CD4-positive, alpha-beta T cell treated with Interferon alpha-2 for 1 hour (primary cell): ENCODE measurements around the gene PM20D2.
A peak's percentile ranks its signal among the peaks of the same experiment; 100 is the strongest.

ENCODE experiments used
- DNase-seq, 2 donors: peaks; one replicate each; pipeline ENCODE4 v3.0.0-alpha.2; 2020 to 2022

The PM20D2 gene

GRCh38 chr6:89145091-89145955, 532 bp upstream of the PM20D2 start:
- DNase-seq, result peak; percentile 51 to 69

- DNase-seq, result no peak
Observed at GRCh38 chr6:89146718-89147700, 1.2 kb downstream of the PM20D2 start.

GRCh38 chr6:89148016-89148750, 2.3 kb downstream of the PM20D2 start:
- DNase-seq, result no peak

GRCh38 chr6:89154131-89154530, 8.3 kb downstream of the PM20D2 start:
- DNase-seq, result no peak

- DNase-seq, result no peak
Observed at GRCh38 chr6:89160331-89161092, 14.7 kb downstream of the PM20D2 start.

- DNase-seq, result no peak
Observed at GRCh38 chr6:89161326-89162046, 15.6 kb downstream of the PM20D2 start.

GRCh38 chr6:89162047-89162371, 16.2 kb downstream of the PM20D2 start:
- DNase-seq, result no peak

GRCh38 chr6:89172131-89172530, 26.3 kb downstream of the PM20D2 start:
- DNase-seq, result no peak

- no peak for DNase-seq
Observed at GRCh38 chr6:89173634-89174033, 27.8 kb downstream of the PM20D2 start.

- no peak for DNase-seq
Observed at GRCh38 chr6:89180112-89180511, 34.3 kb downstream of the PM20D2 start.

- no peak for DNase-seq
Observed at GRCh38 chr6:89180971-89181370, 35.1 kb downstream of the PM20D2 start.

- no peak for DNase-seq
Observed at GRCh38 chr6:89183294-89183693, 37.4 kb downstream of the PM20D2 start.

GRCh38 chr6:89184344-89184743, 38.5 kb downstream of the PM20D2 start:
- DNase-seq, result no peak

- no peak for DNase-seq
Observed at GRCh38 chr6:89186762-89187161, 40.9 kb downstream of the PM20D2 start.

GRCh38 chr6:89187504-89187903, 41.6 kb downstream of the PM20D2 start:
- DNase-seq, result no peak

GRCh38 chr6:89190741-89191140, 44.9 kb downstream of the PM20D2 start:
- DNase-seq, result no peak

- DNase-seq, result no peak
Observed at GRCh38 chr6:89194559-89194958, 48.7 kb downstream of the PM20D2 start.

GRCh38 chr6:89197141-89197540, 51.3 kb downstream of the PM20D2 start:
- DNase-seq, result no peak

- DNase-seq, result no peak
Observed at GRCh38 chr6:89198235-89198634, 52.4 kb downstream of the PM20D2 start.

GRCh38 chr6:89199579-89199978, 53.7 kb downstream of the PM20D2 start:
- no peak for DNase-seq

- DNase-seq, result no peak
Observed at GRCh38 chr6:89200706-89201215, 54.9 kb downstream of the PM20D2 start.
